Measurements from ENCODE around the gene ZCCHC4.
"Not testable (repeated sequence)": the region's sequence is repeated elsewhere in the genome, so short reads cannot be mapped to it uniquely, and the experiment has no call there.

The ZCCHC4 gene

DNA sequence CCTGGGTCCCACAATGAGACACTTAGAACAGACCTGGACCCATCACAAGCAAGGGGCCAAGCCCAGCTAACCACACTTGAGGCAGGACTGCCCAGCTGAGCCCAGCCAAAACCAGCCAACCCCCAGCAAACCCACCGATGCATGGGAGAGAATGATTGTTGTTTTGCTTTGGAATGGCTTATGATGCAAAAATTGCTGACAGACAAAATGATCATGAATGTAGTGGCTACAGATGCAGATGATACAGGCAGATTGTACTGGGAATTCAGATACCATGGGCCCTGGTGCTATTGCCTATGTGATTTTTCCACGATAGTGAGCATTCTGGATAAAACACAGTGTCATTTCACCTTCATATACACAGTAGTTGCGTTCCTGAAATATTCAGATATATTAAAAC is 9.0 kb upstream of the ZCCHC4 start:
- H3K27me3 ChIP-seq (ENCODE audit: control insufficient read depth, insufficient read depth, low read length) = no peaks in the 10 kb centered on the region
- no peak overlapping the region for H3K4me3 ChIP-seq (ENCODE audit: low read depth, low read length)
- no peaks in the 10 kb centered on the region for H3K36me3 ChIP-seq (ENCODE audit: control insufficient read depth, insufficient read depth, low read length)
- H3K9me3 ChIP-seq (ENCODE audit: control insufficient read depth, insufficient read depth, low read length) = no peaks in the 10 kb centered on the region
- H3K4me1 ChIP-seq (ENCODE audit: control insufficient read depth, insufficient read depth, low read length) = peaks cover 3% of the 10 kb centered on the region
- no peak overlapping the region for H3K9ac ChIP-seq (ENCODE audit: low read depth, low read length)

DNA sequence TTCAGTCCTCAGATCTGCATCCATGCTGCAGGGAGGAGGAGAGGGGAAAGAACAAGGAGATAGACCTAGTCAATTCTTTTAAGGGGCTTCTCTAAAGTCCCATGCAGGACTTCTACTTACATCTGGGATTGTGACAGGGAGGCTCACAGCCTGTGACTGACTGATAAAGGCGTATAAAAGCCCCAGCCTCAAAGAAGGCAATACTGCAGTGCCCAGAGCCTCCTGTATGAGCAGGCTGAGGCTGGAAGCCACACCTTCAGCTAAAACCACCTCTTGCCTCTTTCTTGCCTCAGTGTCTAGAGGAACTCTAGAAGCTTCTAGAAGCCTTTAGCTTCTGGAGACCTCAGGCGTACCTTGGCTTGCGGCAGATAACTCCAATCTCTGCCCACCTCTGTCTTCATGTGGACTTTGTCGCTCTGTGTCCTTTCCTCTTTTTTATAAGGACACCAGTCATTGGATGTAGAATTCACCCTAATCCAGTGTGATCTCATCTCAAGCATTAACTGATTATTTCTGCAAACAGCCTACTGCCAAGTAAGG is 6.0 kb upstream of the ZCCHC4 start:
- H3K36me3 ChIP-seq (ENCODE audit: control insufficient read depth, insufficient read depth, low read length) = no peaks in the 10 kb centered on the region
- no peak overlapping the region for H3K9ac ChIP-seq (ENCODE audit: low read depth, low read length)
- H3K9me3 ChIP-seq (ENCODE audit: control insufficient read depth, insufficient read depth, low read length) = no peaks in the 10 kb centered on the region
- H3K4me1 ChIP-seq (ENCODE audit: control insufficient read depth, insufficient read depth, low read length) = no peaks in the 10 kb centered on the region
- no peak overlapping the region for H3K4me3 ChIP-seq (ENCODE audit: low read depth, low read length)
- no peaks in the 10 kb centered on the region for H3K27me3 ChIP-seq (ENCODE audit: control insufficient read depth, insufficient read depth, low read length)

DNA sequence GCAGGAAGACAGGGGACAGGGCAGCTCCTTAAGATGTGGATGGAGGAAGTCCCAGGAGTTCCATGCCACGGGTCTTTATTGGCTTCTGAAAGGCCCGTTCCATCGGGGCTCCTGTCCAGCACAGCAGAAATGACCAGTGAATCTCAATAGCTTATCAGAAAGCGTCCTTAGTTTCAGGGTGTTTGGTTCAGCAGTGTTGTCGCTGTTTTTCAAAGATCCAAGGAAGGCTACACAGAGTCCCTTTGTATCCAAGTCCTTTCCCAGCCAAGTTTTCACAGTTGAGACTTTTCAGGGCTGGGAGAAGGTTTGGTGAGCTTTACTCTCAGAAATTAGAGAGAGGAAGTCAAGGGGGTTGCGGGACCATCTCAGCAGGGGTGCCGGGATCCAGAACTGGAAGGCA is 5.0 kb upstream of the ZCCHC4 start:
- H3K4me1 ChIP-seq (ENCODE audit: control insufficient read depth, insufficient read depth, low read length) = no peaks in the 10 kb centered on the region
- no peaks in the 10 kb centered on the region for H3K36me3 ChIP-seq (ENCODE audit: control insufficient read depth, insufficient read depth, low read length)
- H3K9ac ChIP-seq (ENCODE audit: low read depth, low read length) = no peak overlapping the region
- no peaks in the 10 kb centered on the region for H3K27me3 ChIP-seq (ENCODE audit: control insufficient read depth, insufficient read depth, low read length)
- no peak overlapping the region for H3K4me3 ChIP-seq (ENCODE audit: low read depth, low read length)
- H3K9me3 ChIP-seq (ENCODE audit: control insufficient read depth, insufficient read depth, low read length) = no peaks in the 10 kb centered on the region

DNA sequence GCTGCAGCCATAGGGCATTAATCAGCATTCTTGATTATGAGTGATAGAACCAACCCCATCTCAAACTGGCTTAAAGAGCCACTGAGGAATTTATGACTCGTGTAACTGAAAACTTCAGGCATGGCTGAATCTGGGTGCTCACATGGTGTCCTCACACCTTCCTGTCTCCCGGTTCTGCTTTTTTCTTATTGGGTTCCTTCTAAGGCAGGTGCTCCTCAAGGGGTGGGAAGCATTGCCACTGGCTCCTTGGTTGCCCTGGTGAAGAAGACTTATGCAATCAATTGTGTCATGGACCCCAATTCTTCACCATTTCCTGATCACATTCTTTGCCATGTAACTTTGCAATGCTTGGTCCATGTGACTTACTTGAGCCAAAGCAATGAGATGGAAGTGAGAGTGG is 4.3 kb upstream of the ZCCHC4 start:
- no peak overlapping the region for H3K4me3 ChIP-seq (ENCODE audit: low read depth, low read length)
- H3K36me3 ChIP-seq (ENCODE audit: control insufficient read depth, insufficient read depth, low read length) = no peaks in the 10 kb centered on the region
- no peaks in the 10 kb centered on the region for H3K27me3 ChIP-seq (ENCODE audit: control insufficient read depth, insufficient read depth, low read length)
- no peak overlapping the region for H3K9ac ChIP-seq (ENCODE audit: low read depth, low read length)
- no peaks in the 10 kb centered on the region for H3K9me3 ChIP-seq (ENCODE audit: control insufficient read depth, insufficient read depth, low read length)
- no peaks in the 10 kb centered on the region for H3K4me1 ChIP-seq (ENCODE audit: control insufficient read depth, insufficient read depth, low read length)

DNA sequence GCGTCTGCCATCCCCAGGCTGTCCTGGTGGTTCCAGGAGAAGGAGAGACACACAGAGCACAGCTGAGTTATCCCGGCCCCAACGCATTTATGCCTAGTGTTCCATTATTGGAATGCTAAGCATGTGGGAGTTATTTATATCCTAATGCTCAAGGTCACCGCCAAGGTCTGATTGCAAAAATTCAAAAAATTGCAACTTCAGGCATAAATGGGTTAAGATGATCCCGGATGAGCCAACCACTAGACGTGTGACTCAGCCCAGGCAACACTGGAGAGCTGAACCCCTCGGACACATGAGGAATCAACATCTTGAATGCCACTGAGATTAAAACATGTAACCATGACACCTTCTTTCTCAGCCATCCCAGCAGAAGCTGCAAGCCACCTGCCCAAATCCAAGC is 3.8 kb upstream of the ZCCHC4 start:
- Histone ChIP-seq H3K9ac (ENCODE audit: low read depth, low read length) (no peak overlapping the region), H3K4me3 (ENCODE audit: low read depth, low read length) (no peak overlapping the region), H3K9me3 (ENCODE audit: control insufficient read depth, insufficient read depth, low read length) (no peaks in the 10 kb centered on the region), H3K36me3 (ENCODE audit: control insufficient read depth, insufficient read depth, low read length) (no peaks in the 10 kb centered on the region), H3K4me1 (ENCODE audit: control insufficient read depth, insufficient read depth, low read length) (no peaks in the 10 kb centered on the region), H3K27me3 (ENCODE audit: control insufficient read depth, insufficient read depth, low read length) (no peaks in the 10 kb centered on the region)

DNA sequence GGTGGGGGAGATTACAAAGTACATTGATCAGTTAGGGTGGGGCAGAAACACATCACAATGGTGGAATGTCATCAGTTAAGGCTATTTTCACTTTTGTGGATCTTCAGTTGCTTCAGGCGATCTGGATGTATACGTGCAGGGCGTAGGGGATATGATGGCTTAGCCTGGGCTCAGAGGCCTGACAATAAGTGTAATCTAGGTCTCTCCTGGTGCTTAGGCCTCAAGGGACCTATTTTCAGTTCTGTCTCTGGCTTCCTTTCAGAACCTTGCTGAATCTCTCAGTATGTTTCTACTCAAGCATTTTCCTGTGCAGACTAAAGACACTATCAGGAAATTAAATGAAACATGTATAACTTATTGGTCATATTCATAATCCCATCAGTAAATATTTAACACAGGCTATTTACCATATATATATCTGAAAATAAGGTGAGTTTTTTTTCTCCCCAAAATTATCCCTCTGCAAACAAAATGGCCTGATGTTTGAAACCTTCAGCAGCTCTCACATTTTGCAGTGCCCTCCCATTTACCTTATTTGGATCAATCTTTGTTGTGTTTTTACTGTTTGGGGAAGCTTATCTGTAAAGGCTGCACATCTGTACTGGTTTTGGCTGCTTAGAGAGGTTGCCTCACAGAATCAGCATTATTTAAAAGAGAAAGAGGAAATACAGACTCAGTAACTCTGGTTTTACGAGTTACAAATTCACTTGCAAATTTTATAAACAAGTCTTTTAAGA is 2.3 kb upstream of the ZCCHC4 start:
- Histone ChIP-seq H3K4me3 (ENCODE audit: low read depth, low read length) (no peak overlapping the region), H3K27me3 (ENCODE audit: control insufficient read depth, insufficient read depth, low read length) (no peaks in the 10 kb centered on the region), H3K36me3 (ENCODE audit: control insufficient read depth, insufficient read depth, low read length) (no peaks in the 10 kb centered on the region), H3K4me1 (ENCODE audit: control insufficient read depth, insufficient read depth, low read length) (no peaks in the 10 kb centered on the region), H3K9ac (ENCODE audit: low read depth, low read length) (no peak overlapping the region), H3K9me3 (ENCODE audit: control insufficient read depth, insufficient read depth, low read length) (no peaks in the 10 kb centered on the region)

DNA sequence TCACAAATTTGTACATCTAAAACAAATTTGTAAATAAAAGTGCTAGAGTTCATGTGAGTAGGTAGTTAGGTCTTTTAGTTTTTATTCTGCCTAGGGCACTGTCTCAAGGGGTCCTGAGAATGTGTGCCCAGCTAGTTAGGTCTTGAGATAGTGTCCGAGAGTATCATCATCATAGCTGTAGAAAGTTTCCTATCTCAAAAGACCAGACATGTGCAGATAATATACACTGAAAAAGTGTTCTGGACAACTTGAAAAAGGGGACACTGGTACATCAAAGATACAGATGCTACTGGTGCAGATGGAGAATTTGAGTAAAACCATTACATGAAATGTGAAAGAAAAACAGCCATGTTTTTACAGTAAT is 1.8 kb upstream of the ZCCHC4 start:
- Histone ChIP-seq H3K27me3 (ENCODE audit: control insufficient read depth, insufficient read depth, low read length) (no peaks in the 10 kb centered on the region), H3K4me3 (ENCODE audit: low read depth, low read length) (no peak overlapping the region), H3K36me3 (ENCODE audit: control insufficient read depth, insufficient read depth, low read length) (no peaks in the 10 kb centered on the region), H3K9me3 (ENCODE audit: control insufficient read depth, insufficient read depth, low read length) (no peaks in the 10 kb centered on the region), H3K4me1 (ENCODE audit: control insufficient read depth, insufficient read depth, low read length) (no peaks in the 10 kb centered on the region), H3K9ac (ENCODE audit: low read depth, low read length) (no peak overlapping the region)

DNA sequence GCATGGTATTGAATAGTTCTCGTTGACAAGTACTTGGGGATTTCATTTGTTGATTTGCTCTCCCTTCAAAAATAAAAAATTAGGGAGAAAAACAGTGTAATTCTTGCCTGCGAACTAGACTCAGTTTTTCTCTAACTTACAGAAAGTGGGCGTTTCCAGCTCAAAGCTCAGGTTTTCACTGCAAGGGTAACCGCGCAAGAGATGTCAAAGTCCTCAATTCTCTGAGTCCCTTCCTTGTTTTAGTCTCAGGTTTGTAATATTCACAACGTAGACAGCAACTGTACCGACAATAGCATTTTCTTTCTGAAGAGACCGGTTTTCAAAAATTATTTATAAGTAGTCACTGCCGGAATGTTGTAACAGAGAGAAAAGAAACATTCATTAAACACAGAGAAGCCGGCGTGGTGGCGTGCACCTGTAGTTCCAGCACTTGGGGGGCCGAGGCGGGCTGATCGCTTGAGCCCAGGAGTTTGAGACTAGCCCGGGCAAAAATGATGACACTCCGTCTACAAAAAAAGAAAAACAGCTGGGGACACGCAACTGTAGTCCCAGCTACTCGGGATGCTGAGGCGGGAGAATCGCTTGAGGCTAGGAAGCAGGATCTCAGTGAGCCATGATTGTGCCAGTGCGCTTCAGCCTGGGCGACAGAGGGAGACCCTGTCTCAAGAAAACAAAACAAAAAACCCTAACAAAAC is 774 bp downstream of the ZCCHC4 start:
- H3K4me1 ChIP-seq (ENCODE audit: control insufficient read depth, insufficient read depth, low read length) = no peaks in the 10 kb centered on the region
- H3K36me3 ChIP-seq (ENCODE audit: control insufficient read depth, insufficient read depth, low read length) = no peaks in the 10 kb centered on the region

DNA sequence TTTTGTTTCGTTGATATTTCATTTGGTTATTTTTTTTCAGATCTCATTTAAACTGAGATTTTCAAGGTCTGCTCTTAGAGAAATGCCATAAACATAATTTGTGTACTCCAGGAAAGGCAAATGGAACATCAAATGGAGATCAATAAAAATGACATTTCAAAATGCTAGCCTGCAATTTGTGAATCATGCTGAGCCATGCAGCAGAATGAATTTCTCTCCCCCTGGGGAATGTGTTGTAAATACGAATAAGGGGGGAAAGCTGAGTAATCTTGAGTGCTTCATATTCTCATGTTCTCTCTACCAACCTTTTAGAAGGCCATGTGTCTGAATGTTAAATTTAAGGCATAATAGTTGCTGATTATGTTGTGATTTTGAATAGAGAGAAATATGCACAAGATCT is 7.8 kb downstream of the ZCCHC4 start:
- H3K4me3 ChIP-seq (ENCODE audit: low read depth, low read length) = no peak overlapping the region
- H3K9me3 ChIP-seq (ENCODE audit: control insufficient read depth, insufficient read depth, low read length) = no peaks in the 10 kb centered on the region
- no peaks in the 10 kb centered on the region for H3K4me1 ChIP-seq (ENCODE audit: control insufficient read depth, insufficient read depth, low read length)
- no peaks in the 10 kb centered on the region for H3K27me3 ChIP-seq (ENCODE audit: control insufficient read depth, insufficient read depth, low read length)
- H3K9ac ChIP-seq (ENCODE audit: low read depth, low read length) = no peak overlapping the region
- H3K36me3 ChIP-seq (ENCODE audit: control insufficient read depth, insufficient read depth, low read length) = no peaks in the 10 kb centered on the region

More for the DNA sequence above, 774 bp downstream of the ZCCHC4 start:
- H3K4me3 ChIP-seq (ENCODE audit: low read depth, low read length) = peak overlapping the region; percentile 98
- H3K9ac ChIP-seq (ENCODE audit: low read depth, low read length) = peak overlapping the region; percentile 95
- no peaks in the 10 kb centered on the region for H3K27me3 ChIP-seq (ENCODE audit: control insufficient read depth, insufficient read depth, low read length)
- H3K9me3 ChIP-seq (ENCODE audit: control insufficient read depth, insufficient read depth, low read length) = no peaks in the 10 kb centered on the region

DNA sequence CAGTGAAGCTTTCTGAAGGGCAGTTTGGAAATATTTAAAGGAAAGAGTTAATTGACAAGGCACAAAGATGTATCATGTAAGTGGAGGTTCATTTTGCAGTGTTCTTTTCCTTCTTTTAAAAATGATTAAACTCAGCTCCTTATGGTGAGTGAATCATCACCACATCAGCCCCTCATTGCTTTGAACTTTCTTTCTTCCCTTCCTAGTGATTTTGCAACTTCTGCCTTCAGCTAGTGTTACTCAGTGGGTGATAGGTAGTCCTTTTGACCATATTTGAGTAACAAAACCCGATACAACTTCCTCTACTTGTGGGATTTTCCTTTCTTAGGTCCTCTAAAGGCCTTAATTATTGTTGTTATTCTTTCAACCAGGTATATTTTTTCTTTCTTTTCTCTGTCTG is 8.2 kb downstream of the ZCCHC4 start:
- no peaks in the 10 kb centered on the region for H3K4me1 ChIP-seq (ENCODE audit: control insufficient read depth, insufficient read depth, low read length)
- no peak overlapping the region for H3K4me3 ChIP-seq (ENCODE audit: low read depth, low read length)
- no peaks in the 10 kb centered on the region for H3K36me3 ChIP-seq (ENCODE audit: control insufficient read depth, insufficient read depth, low read length)
- H3K27me3 ChIP-seq (ENCODE audit: control insufficient read depth, insufficient read depth, low read length) = no peaks in the 10 kb centered on the region
- H3K9ac ChIP-seq (ENCODE audit: low read depth, low read length) = no peak overlapping the region
- no peaks in the 10 kb centered on the region for H3K9me3 ChIP-seq (ENCODE audit: control insufficient read depth, insufficient read depth, low read length)

DNA sequence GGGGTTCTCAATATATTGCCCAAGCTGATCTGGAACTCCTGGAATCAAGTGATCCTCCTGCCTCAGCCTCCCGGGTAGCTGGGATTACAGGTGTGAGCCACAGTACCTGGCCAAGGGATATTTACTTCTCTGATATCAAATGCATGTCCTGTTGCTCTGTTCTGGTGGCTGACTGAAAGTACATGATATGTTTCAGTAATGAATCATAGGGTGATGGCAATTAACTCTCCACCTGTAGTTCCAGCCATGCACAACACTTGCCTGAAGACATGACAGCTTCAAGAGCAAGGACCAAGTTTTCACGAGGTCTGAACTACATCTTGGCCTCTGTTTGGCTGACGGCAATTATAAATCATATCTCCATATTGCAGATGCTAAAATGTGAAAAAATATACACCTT is 9.1 kb downstream of the ZCCHC4 start:
- Histone ChIP-seq H3K27me3 (ENCODE audit: control insufficient read depth, insufficient read depth, low read length) (no peaks in the 10 kb centered on the region), H3K4me3 (ENCODE audit: low read depth, low read length) (no peak overlapping the region), H3K9me3 (ENCODE audit: control insufficient read depth, insufficient read depth, low read length) (no peaks in the 10 kb centered on the region), H3K9ac (ENCODE audit: low read depth, low read length) (no peak overlapping the region), H3K36me3 (ENCODE audit: control insufficient read depth, insufficient read depth, low read length) (no peaks in the 10 kb centered on the region), H3K4me1 (ENCODE audit: control insufficient read depth, insufficient read depth, low read length) (no peaks in the 10 kb centered on the region)

DNA sequence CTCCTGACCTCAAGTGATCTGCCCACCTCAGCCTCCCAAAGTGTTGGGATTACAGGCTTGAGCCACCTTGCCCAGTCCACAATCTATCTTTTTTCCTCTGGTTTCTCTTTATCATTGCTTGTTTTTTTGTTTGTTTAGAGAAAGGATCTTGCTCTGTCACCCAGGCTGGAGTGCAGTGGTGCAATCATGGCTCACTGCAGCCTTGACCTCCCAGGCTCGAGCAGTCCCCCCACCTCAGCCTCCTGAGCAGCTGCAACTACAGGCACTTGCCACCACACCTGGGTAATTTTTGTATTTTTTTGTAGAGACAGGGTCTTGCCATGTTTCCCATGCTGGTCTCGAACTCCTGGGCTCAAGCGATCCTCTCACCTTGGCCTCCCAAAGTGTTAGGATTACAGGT is 15.9 kb downstream of the ZCCHC4 start:
- not testable (repeated sequence) for H3K27me3 ChIP-seq (ENCODE audit: control insufficient read depth, insufficient read depth, low read length); H3K9me3 ChIP-seq (ENCODE audit: control insufficient read depth, insufficient read depth, low read length); H3K36me3 ChIP-seq (ENCODE audit: control insufficient read depth, insufficient read depth, low read length); H3K4me3 ChIP-seq (ENCODE audit: low read depth, low read length); H3K9ac ChIP-seq (ENCODE audit: low read depth, low read length); H3K4me1 ChIP-seq (ENCODE audit: control insufficient read depth, insufficient read depth, low read length)
